Measurements from ENCODE around the gene FBLN5.
"Not testable (repeated sequence)": the region's sequence is repeated elsewhere in the genome, so short reads cannot be mapped to it uniquely, and the experiment has no call there.

Gene FBLN5

GRCh38 chr14:91857614-91858013, 89.9 kb downstream of the FBLN5 start:
- DNase-seq = no peak

DNA sequence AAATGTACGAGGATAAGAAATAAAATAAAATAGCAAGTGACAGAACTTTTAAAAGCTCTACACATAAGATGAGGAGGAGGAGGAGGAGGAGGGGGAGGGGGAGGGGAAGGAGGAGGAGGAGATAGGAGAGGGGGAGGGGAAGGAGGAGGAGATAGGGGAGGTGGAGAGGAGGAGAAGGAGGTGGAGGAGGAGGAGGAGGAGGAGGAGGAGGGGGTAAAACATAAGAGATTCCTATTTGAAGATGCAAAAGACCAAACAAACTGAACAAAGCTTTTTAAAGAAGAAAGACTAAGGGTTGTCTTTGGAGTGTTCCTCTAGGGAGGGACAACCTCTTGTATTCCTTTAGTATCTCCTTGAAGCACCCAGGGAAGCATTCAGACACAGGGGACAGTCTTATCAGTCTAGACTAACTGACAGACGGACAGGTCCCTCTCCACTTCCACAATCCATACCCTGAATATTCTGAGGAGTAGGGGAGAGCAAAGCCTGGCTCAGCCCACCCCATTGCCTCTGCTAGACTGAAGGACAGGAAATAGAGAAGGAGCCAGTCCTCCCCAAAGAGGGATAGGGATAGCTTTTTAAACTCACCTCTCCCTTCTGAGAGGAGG, 93.1 kb downstream of the FBLN5 start:
- DNase-seq = no peak

GRCh38 chr14:91851563-91851962, 95.9 kb downstream of the FBLN5 start:
- DNase-seq = no peak

DNA sequence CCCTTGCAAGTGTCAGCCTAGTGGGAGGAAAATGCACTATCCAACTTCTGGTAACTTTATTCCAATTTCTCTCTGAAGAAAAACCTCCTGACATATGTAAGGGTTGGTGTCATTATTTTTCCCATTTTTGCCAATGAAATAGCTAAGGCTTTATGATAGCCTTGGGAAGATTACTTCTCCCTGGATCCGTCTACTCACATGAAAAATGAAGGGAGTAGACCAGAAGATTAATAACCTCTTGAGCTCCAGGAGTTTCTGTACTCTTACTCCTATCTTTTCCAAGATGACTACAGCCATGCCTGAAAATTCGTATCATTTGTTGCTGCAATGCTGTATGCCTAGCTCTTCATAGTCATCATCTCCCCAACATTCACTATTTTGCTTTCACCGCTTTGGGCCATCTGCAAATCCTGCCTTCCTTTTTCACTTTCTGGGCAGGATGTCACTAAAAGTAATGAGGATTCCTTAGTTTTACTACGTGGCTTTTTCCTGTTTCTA, 98.9 kb downstream of the FBLN5 start:
- no peak for DNase-seq

GRCh38 chr14:91847693-91848092, 99.8 kb downstream of the FBLN5 start:
- DNase-seq = no peak

DNA sequence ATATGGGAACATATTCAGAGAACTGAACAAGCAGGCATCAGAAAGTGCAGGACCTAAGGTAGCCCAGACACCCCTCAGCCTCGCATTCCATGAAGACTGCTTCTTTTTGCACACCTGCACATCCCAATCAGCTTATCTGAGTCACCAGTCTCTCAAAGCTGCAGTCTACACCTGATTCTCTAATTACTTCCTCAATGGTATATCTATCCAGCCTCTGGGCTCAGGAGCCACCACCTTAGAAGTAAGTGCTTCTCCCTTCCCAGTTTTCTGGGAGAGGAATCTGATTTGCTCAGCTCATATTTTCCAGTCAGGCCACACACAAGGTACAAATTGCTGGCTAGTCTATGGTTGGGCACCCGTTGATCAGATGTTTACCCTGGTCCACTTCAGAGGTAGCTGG, 101.8 kb downstream of the FBLN5 start:
- no peak for DNase-seq

- DNase-seq = not testable (repeated sequence)
Observed at GRCh38 chr14:91845056-91845455, 102.4 kb downstream of the FBLN5 start.

- no peak for DNase-seq
Observed at GRCh38 chr14:91844029-91844428, 103.5 kb downstream of the FBLN5 start.

- peak; percentile 31 for DNase-seq
Observed at GRCh38 chr14:91843437-91843836, 104.1 kb downstream of the FBLN5 start.

DNA sequence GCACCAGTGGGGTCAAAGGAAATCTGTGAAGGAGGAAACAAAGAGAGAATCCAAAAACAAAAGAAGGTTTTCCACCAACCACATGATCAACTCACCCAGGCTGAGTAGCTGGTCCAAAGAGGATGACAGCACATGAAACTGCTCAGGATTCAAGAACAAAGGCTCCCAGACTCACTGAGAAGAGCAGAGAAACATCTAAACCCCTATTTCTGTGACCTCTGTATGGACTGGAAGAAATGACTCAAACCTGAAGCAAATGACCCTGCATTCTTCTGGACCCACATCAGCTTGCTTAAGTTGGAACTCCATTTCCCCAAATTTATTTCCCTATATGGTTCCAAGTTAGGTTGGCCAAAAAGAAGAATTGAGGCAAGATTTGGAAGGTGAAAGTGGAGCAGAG, 106.4 kb downstream of the FBLN5 start:
- peak; percentile 38 for DNase-seq

- DNase-seq = no peak
Observed at GRCh38 chr14:91839749-91840148, 107.7 kb downstream of the FBLN5 start.

GRCh38 chr14:91837076-91837475, 110.4 kb downstream of the FBLN5 start:
- DNase-seq = no peak

- DNase-seq = peak; percentile 31
Observed at GRCh38 chr14:91835920-91836843, 111.3 kb downstream of the FBLN5 start.

DNA sequence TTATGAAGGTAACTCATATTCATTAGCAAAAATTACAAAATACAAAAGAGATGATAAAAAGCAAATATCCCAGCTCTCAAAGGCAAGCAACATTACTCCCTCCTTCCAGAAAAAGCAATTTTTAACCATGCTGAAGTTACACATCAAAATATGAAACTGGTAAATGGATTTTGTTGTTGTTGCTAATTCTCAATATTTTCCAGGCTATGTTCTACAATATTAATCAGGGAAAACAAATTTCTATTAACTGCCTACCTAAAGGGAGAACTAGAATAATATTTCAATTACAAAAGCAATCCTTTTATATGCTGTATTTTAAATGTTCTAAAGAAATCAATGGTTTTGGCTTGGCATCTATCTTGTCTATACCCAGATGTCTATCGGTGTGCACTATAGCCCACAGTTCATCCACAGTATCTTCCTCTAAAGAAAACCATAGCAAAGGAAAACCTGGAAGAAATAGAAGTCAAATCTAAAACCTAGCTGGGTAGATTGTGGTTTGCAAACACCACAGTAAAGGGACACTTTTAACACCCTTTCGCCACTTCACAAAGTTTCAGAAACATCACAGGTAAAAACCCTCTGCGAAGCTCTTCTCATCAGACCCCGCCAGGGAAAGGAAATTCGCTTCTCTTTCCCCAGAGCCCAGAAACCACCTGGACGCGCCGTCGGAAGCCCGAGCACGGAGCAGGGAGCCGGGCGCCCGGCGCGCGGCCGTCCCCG, 112.1 kb downstream of the FBLN5 start:
- no peak for DNase-seq

- no peak for DNase-seq
Observed at GRCh38 chr14:91834571-91834970, 112.9 kb downstream of the FBLN5 start.

DNA sequence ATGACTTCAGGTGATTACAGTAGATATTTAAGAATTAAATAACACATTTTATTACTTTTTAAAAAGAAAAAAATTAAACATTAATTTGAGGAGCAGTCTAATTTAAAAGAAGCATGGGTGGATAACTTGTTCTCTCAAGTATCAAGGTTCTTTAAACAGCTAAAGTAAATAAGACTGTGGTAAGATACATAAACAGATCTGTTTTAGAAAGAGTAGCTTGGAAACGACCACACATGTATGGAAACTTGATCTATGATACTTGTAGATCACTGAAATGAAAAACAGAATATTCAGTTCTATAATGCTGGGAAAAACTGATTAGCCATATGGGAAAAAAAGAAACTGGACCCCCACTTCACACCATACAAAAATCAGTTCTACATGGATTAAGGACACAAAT, 116.2 kb downstream of the FBLN5 start:
- DNase-seq = no peak

DNA sequence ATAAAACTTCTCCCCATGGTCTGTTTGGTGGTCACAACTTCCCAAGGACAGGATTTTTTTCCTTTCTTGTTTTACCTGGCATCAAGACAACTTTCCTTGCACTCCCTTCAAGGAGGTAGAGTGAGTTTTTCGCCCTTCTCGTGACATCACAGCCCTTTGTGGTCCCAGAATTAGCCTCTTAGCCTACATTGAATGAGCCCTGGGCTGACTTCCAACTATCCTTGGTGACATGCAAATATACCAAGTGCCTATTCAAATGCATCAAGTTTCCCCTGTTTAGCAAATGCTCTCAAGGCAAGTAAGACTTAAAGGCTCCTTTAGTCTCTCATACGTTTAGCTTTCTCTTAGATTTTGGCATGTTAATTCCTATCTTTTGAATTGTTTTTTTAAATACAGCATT, 116.7 kb downstream of the FBLN5 start:
- no peak for DNase-seq

DNA sequence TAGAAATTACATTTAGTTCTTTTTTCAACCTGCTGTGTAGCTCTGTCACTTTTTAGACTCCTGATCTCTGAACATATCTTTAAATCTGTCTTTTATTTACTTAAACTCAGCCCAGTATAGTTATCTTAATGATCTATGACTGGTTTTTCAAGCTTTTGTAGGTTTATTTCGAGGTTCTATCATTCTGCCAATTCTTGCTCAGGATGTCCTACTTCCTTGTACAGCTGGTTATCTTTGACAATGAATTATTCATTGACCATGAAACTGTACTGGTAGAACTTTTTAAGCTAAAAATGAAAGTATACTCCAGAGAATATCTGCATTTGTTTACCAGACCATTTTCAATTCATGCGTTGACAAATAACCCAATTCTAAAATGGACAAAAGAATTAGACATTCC, 118.0 kb downstream of the FBLN5 start:
- no peak for DNase-seq

DNA sequence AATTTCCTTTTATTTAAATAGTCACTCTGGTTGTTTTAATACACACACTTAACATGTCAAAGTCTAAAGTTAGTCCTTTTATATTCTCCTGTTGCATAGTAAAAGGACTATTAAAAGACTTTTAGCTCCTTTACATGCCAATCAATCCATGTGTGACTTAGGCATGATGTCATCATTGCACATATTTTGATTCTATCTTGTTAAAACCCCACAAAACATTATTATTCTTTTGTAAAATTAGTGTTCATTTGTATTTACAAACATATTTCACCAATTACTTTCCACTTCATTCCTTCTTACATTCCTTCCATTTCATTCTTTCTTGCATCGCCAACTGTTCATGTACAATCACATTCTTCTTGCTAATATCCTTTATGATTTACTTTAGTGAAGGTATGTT, 119.7 kb downstream of the FBLN5 start:
- no peak for DNase-seq

Measured in inflammatory macrophage treated with lipopolysaccharide for 4 hours (primary cell).